Spleen (tissue), 11 donors: ENCODE results near the gene DNAJC1. TPM values are rescaled to one million over a fixed set of nuclear protein-coding genes. Genes with fewer than 3 reads are reported as not detected.
"Not testable (repeated sequence)": the region's sequence is repeated elsewhere in the genome, so short reads cannot be mapped to it uniquely, and the experiment has no call there.

ENCODE experiments used
- DNase-seq: peaks from one replicate; pipeline ENCODE4 v3.0.0-alpha.2; 2020
- H3K27ac ChIP-seq, 8 donors: fragments of 200-600 bp; sonication (generic) in 7 of 8; 1 replicate in 4 of 8; 2 replicates in 4 of 8; pipeline versions ENCODE4 v1.5.0 to v1.8.0; 2016 to 2021; ENCODE audit warnings: inconsistent platforms in 4 of 8, mild to moderate bottlenecking in 4 of 8, moderate library complexity in 1 of 8
- H3K27me3 ChIP-seq, 7 donors: fragments of 200-600 bp; sonication (generic) in 6 of 7; replicated peaks in 1 of 7; 1 replicate in 4 of 7; 2 replicates in 3 of 7; pipeline versions ENCODE4 v1.5.0 to v1.8.0; 2016 to 2021; ENCODE audit warnings: inconsistent platforms in 3 of 7, mild to moderate bottlenecking in 1 of 7
- H3K36me3 ChIP-seq, 6 donors: fragments of 200-600 bp; sonication (generic) in 5 of 6; 1 replicate in 4 of 6; 2 replicates in 2 of 6; pipeline versions ENCODE4 v1.5.0 to v1.8.0; 2016 to 2021; ENCODE audit warnings: inconsistent platforms in 2 of 6
- H3K4me1 ChIP-seq, 6 donors: fragments of 200-600 bp; sonication (generic) in 5 of 6; 1 replicate in 3 of 6; 2 replicates in 3 of 6; pipeline versions ENCODE4 v1.5.0 to v1.8.0; 2016 to 2021; ENCODE audit warnings: inconsistent platforms in 3 of 6
- H3K4me3 ChIP-seq, 8 donors: fragments of 200-600 bp; sonication (generic) in 7 of 8; 1 replicate in 4 of 8; 2 replicates in 4 of 8; pipeline versions ENCODE4 v1.5.0 to v1.8.0; 2016 to 2021; ENCODE audit warnings: inconsistent platforms in 4 of 8, mild to moderate bottlenecking in 4 of 8, moderate library complexity in 2 of 8
- H3K9me3 ChIP-seq, 8 donors: fragments of 200-600 bp; sonication (generic) in 7 of 8; 1 replicate in 4 of 8; 2 replicates in 4 of 8; pipeline versions ENCODE4 v1.5.0 to v1.8.0; 2016 to 2021; ENCODE audit warnings: inconsistent platforms in 4 of 8
- POLR2A ChIP-seq, 3 donors: fragments of 450-650 bp; IDR thresholded peaks; one replicate each; pipeline ENCODE4 v1.5.1; 2017; ENCODE audit warnings: antibody characterized with exemption in 3 of 3, mild to moderate bottlenecking in 1 of 3
- POLR2AphosphoS5 ChIP-seq, 3 donors: sonication (generic); formaldehyde crosslinking; IDR thresholded peaks; one replicate each; pipeline ENCODE4 v1.5.1; 2017; ENCODE audit warnings: antibody characterized with exemption in 3 of 3
- WGBS, 5 donors: extraction: QIAGEN DNeasy Blood & Tissue Kit in 3 of 5; methylation state at CpG; one replicate each; pipeline versions ENCODE4 v1.1.5 to v1.1.7; 2013 to 2018; 5-methylcytosine and 5-hydroxymethylcytosine counted together
- intact Hi-C: fragments of 100-400 bp; cut with DNase I; formaldehyde crosslinking; loops from one replicate; pipeline ENCODE4 v1.15.0; 2023; ENCODE audit warnings: low total_unique reads
- polyA plus RNA-seq, 3 donors: library from polyadenylated mRNA; stranded (reverse); fragments of 200-250 nt; gene quantifications; one replicate each; pipeline ENCODE4 v1.2.1, GENCODE V29; 2013
- total RNA-seq, 7 donors: library from RNA; depleted of rRNA in 3 of 7; stranded (reverse); fragments of >200 nt in 3 of 7; fragmentation: NEBNext Ultra II Directional in 4 of 7; extraction: Animal tissue kit (Norgen Biotek cat#: 25700) in 4 of 7; gene quantifications; one replicate each; pipeline versions ENCODE4 v1.1.0 to v1.2.1, GENCODE V29; 2016 to 2021
- TF ChIP-seq, protein P1 (sequence below), 11 experiments: fragments of 200-600 bp in 7 of 11; fragments of 450-650 bp in 4 of 11; sonication (generic) in 4 of 11; IDR thresholded peaks in 8 of 11; conservative IDR thresholded peaks in 3 of 11; 1 replicate in 7 of 11; 2 replicates in 4 of 11; pipeline versions ENCODE4 v1.4.0 to v1.8.0; 2016 to 2021; ENCODE audit warnings: antibody characterized with exemption in 11 of 11, inconsistent platforms in 4 of 11, mild to moderate bottlenecking in 1 of 11
- donor health status: healthy with polysubstance abuse.
- donor health status: DM: no; HTN: no; CAD: no; lungs with moderate emphysema.
- donor health status: DM: no; HTN: no; CAD: no.
- donor health status: Bipolar disorder and iron deficiency.
- donor health status: healthy.
- donor health status: DM: no; HTN: no; CAD: no.
- donor health status: DM: yes; HTN: yes; CAD: no.

Gene DNAJC1
- total and polyA plus RNA-seq, 10 donors, result 8.1 to 96.4 (median 22.5) TPM

DNA sequence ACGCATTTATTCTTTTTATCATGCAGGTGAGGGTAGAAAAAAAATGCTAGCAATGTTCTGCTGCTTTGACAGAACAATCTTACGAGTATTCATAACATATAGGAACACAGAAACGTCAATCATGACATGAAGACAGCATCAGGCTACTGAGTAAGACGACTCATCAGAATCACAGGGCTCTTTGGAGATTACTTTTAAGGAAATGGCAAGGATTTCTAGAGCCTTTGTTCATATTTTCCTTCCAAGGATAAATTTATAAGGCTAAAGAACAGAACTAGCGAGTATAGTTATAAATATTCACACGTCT lies 39.8 kb upstream of the DNAJC1 start:
- intact Hi-C loops, result no loop called here
- Histone ChIP-seq H3K27ac (no peak overlapping the region), H3K9me3 (no peaks in the 10 kb centered on the region), H3K36me3 (no peaks in the 10 kb centered on the region), H3K4me1 (no peaks in the 10 kb centered on the region), H3K27me3 (peaks cover 0 to 31% (median 0%) of the 10 kb centered on the region in 7 donors), H3K4me3 (no peak overlapping the region)
- TF ChIP-seq POLR2A (IDR thresholded peaks at IDR 0.05), result no peak
- TF ChIP-seq, protein P1, sequence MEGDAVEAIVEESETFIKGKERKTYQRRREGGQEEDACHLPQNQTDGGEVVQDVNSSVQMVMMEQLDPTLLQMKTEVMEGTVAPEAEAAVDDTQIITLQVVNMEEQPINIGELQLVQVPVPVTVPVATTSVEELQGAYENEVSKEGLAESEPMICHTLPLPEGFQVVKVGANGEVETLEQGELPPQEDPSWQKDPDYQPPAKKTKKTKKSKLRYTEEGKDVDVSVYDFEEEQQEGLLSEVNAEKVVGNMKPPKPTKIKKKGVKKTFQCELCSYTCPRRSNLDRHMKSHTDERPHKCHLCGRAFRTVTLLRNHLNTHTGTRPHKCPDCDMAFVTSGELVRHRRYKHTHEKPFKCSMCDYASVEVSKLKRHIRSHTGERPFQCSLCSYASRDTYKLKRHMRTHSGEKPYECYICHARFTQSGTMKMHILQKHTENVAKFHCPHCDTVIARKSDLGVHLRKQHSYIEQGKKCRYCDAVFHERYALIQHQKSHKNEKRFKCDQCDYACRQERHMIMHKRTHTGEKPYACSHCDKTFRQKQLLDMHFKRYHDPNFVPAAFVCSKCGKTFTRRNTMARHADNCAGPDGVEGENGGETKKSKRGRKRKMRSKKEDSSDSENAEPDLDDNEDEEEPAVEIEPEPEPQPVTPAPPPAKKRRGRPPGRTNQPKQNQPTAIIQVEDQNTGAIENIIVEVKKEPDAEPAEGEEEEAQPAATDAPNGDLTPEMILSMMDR (IDR thresholded peaks at IDR 0.05 in 8 of 11, conservative IDR thresholded peaks at IDR 0.05 in 3 of 11), result no peak
- no peak for TF ChIP-seq POLR2AphosphoS5 (IDR thresholded peaks at IDR 0.05)
- no peak for DNase-seq
- WGBS, 5 donors, result 62 to 78% (median 69%) methylated on average over 6 of the region's 6 CpGs

GRCh38 chr10:22042557-22043326 lies 39.2 kb upstream of the DNAJC1 start:
- TF ChIP-seq, protein P1 (IDR thresholded peaks at IDR 0.05 in 8 of 11, conservative IDR thresholded peaks at IDR 0.05 in 3 of 11), result no peak
- no peak for TF ChIP-seq POLR2AphosphoS5 (IDR thresholded peaks at IDR 0.05)
- TF ChIP-seq POLR2A (IDR thresholded peaks at IDR 0.05), result no peak
- Histone ChIP-seq H3K9me3 (no peaks in the 10 kb centered on the region), H3K36me3 (no peaks in the 10 kb centered on the region), H3K27ac (no peak overlapping the region), H3K4me1 (no peaks in the 10 kb centered on the region), H3K4me3 (no peak overlapping the region), H3K27me3 (peaks cover 0 to 31% (median 0%) of the 10 kb centered on the region in 7 donors)
- intact Hi-C loops, result no loop called here
- 30 to 41% (median 36%) methylated on average over 8 of the region's 8 CpGs for whole genome bisulfite sequencing, 5 donors
- DNase-seq, result no peak

DNA sequence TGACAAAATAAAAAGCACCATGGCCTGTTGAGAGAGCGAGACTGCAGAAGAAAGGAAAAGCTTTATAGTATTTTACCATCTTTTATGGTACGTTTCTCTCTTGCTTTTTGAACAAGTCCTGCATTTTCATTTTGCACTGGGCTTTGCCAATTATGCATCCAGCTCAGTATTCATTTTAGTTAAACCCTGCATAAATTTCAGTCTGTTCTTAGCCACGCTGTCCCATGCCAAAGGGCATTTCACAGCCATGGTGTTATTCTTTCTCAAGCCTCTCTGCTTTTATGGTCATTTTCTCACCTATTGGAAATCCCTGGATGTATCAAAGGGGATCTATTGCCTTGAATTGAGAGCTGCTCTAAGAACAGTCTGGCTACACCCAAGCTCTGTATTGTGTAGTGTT lies 30.8 kb upstream of the DNAJC1 start:
- 89 to 96% (median 91%) methylated on average over 3 of the region's 3 CpGs for WGBS, 5 donors
- H3K36me3 ChIP-seq, result no peaks in the 10 kb centered on the region
- H3K27ac ChIP-seq, result no peak overlapping the region
- peaks cover 0 to 6% (median 0%) of the 10 kb centered on the region in 7 donors for H3K27me3 ChIP-seq
- no peak overlapping the region for H3K4me3 ChIP-seq
- DNase-seq, result no peak
- intact Hi-C loops, result no loop called here
- no peaks in the 10 kb centered on the region for H3K4me1 ChIP-seq
- H3K9me3 ChIP-seq, result peaks cover 0 to 27% (median 17%) of the 10 kb centered on the region in 8 donors
- TF ChIP-seq, protein P1 (IDR thresholded peaks at IDR 0.05 in 8 of 11, conservative IDR thresholded peaks at IDR 0.05 in 3 of 11), result no peak
- TF ChIP-seq POLR2AphosphoS5 (IDR thresholded peaks at IDR 0.05) (no peak), POLR2A (IDR thresholded peaks at IDR 0.05) (no peak)

DNA sequence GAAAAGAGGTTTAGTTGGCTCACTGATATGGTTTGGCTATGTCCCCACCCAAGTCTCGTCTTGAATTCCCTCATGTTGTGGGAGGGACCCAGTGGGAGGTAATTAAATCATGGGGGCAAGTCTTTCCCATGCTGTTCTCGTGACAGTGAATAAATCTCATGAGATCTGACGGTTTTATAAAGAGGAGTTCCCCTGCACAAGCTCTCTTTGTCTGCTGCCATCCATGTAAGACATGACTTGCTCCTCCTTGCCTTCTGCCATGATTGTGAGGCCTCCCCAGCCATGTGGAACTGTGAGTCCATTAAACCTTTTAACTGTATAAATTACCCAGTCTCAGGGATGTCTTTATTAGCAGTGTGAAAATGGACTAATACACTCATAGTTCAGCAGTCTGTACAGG lies 28.7 kb upstream of the DNAJC1 start:
- H3K4me3 ChIP-seq, intact Hi-C loops, H3K27ac ChIP-seq, H3K4me1 ChIP-seq, H3K27me3 ChIP-seq, DNase-seq, H3K36me3 ChIP-seq: not testable (repeated sequence)
- peaks cover 0 to 27% (median 17%) of the 10 kb centered on the region in 8 donors for H3K9me3 ChIP-seq
- WGBS, 5 donors, result 75 to 88% (median 83%) methylated on average over 3 of the region's 3 CpGs
